SK-MEL-5 (cell line): ENCODE data around the gene LRP1. TPM values are rescaled to one million over a fixed set of nuclear protein-coding genes. Genes with fewer than 3 reads are reported as not detected.
A peak's percentile ranks its signal among the peaks of the same experiment; 100 is the strongest.

ENCODE experiments used
- DNase-seq: peaks from one replicate; pipeline ENCODE4 v3.0.0-alpha.2; 2016; ENCODE audit warnings: low read depth, low spot score
- in situ Hi-C: cut with HindIII; loops from 2 replicates; pipeline ENCODE4 v1.10.0; 2016; ENCODE audit warnings: low sequenced_read_pairs, high pct_unique_total_duplicates, low pct_unique_long_range_greater_than_20kb
- total RNA-seq: library from RNA; depleted of rRNA; stranded (reverse); fragments of >200 nt; shearing (Covaris generic); gene quantifications from 2 replicates; pipeline ENCODE4 v1.2.3, GENCODE V29; 2014

LRP1 gene
- total RNA-seq, 1 experiment from 2014 or later: 4.2 TPM

DNA sequence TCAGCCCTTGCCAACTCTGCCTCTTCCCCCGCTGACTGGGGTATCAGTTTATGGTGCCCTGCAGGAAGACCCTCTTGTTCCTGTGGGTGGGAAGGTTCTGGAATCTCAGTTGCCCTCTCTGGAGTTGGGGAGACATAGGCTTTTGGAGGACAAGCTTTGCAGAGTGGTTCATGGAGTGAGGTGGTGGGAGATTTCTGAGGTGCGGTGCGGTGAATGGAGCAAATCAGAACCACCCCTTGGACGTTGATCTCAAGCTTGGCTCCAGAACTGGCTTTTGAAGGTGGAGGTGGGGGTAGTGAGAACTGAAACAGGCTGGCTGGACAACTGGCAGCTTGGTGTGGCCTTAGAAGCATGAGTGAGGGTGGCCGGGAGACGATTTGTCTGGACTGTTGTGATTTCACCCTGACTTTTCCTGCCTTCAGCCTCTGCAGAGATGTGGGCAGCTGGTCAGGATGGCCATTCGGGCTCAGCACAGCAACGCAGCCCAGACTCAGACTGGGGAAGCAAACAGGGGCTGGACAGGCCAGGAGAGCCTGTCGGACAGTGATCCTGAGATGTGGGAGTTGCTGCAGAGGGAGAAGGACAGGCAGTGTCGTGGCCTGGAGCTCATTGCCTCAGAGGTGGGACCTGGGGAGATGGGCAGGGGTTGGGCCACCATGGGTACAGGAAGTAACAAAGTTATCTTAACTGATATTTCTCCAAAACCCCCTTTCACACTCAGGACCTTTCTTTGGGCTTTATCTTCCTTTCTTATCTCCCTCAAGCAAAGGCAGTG lies 102.3 kb downstream of the LRP1 start:
- no peak for DNase-seq
- in situ Hi-C loops: no loop called here

DNA sequence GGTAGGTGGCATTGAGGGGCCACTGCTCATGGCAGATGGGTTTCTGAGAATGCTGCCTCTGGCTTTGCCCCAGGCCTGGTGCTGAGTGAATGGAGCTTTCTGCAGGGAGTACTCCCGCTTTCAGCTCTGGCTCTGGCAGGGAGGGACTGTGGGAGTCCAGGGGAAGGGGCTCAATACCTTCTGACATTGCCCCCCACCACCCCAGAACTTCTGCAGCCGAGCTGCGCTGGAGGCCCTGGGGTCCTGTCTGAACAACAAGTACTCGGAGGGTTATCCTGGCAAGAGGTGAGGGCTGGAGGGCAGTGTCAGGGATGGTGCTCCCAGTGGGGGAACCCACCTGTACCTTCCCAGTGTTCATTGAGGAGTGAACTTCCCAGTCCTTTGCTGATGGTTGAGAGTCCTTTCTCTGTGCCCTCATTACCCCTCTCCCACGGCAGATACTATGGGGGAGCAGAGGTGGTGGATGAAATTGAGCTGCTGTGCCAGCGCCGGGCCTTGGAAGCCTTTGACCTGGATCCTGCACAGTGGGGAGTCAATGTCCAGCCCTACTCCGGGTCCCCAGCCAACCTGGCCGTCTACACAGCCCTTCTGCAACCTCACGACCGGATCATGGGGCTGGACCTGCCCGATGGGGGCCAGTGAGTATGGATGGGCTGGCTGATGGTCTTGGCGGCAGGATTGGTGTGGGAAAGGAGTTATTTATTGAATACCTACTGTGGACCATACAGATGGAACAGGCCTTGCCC lies 103.2 kb downstream of the LRP1 start:
- in situ Hi-C loops: no loop called here
- no peak for DNase-seq

- in situ Hi-C loops: no loop called here
Measured at GRCh38 chr12:57232156-57232756, 104.0 kb downstream of the LRP1 start.

GRCh38 chr12:57233357-57234232 lies 105.3 kb downstream of the LRP1 start:
- in situ Hi-C loops: no loop called here

More at GRCh38 chr12:57232156-57232756, 104.0 kb downstream of the LRP1 start:
- DNase-seq: no peak

GRCh38 chr12:57234233-57234570 lies 105.9 kb downstream of the LRP1 start:
- no peak for DNase-seq
- in situ Hi-C loops: no loop called here

More at GRCh38 chr12:57233357-57234232, 105.3 kb downstream of the LRP1 start:
- no peak for DNase-seq

GRCh38 chr12:57234571-57235016 lies 106.3 kb downstream of the LRP1 start:
- in situ Hi-C loops: no loop called here
- DNase-seq: no peak

DNA sequence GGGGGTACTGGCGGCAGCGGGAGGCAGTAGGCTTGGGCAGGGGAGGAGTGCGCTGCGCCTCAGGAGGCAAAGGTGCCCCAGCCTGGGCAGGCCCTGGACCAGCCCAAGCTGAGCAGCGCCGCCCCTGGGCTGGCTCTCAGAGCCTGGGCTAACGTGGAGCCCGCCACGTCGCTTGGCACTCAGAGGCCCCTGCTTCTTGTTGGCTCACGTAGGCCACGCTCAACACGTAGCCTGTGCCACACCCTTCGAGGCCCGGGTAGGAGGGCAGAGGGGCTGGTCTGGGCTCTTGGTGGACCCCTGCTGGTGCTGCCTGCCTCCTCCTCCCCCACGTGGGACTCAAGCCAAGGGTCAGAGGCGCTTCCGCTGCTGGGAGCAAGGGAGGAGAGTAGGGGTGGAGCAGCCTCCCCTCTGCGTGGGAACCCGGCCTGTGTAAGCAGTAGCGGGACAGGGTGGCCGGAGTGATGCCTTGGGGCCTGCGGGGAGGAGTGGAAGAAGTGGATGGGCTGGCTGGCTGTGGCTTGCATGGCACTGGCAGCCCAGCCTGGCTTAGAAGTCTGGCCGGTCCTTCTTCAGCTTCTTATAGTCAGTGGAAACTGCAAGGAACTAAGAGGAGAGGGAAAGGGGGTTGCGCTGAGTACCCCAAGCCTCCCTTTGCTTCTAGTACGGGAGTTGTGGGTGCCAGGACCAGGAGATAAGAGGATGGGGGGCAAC lies 106.9 kb downstream of the LRP1 start:
- in situ Hi-C loops: no loop called here
- DNase-seq: no peak

DNA sequence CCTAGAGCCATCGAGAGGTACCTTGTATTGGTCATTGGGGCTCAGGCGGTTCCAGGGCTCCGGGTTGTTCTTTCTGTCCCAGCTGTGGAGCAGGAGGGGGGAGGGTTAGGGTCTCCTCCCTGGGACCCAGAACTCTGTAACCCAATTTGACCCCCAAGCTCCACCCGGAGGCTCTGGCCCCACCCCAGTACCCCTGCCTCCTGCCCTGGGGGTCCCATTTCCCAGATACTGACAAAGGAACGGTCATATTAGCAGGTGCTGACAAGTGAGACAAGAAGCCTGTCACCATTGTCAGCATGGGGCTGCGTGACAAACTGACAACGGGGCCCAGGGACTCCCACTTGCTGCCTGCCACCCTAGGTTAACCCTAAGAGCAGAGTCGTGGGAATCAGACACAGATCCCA lies 107.4 kb downstream of the LRP1 start:
- in situ Hi-C loops: no loop called here
- no peak for DNase-seq

DNA sequence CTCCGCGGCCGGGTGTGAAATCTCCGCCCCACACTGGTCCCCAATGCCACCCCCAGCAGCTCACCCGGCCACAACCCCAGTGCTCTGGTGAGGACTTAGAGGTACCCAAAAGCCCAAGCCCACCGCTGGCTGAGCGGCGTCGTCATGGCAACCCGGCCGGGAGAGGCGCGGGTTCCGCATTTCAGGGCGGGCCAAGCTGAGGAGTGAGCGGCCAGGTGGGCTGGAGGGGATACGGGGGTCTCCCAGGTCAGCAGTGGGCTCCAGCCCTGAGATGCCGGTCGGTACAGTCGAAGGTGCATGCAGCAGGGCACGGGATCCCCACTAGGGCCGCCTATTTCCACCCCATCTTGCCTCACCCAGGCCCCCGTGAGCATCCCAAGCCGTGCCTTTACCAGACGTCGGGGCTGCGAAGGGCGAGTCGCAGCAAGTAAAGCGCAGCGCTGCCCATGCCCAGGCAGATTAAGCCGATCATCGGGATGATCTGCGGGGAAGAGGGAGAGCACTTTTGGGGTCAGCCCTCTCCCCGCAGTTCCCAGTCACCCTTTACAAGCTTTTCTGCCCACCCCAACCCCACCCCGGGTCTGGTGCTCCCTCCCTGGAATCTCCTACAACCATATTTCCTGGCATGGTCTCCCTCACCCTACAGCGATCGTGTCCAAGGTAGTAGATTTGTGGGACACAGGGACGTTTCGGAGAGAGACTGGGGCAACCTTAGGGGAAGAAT lies 108.1 kb downstream of the LRP1 start:
- no peak for DNase-seq
- in situ Hi-C loops: no loop called here

DNA sequence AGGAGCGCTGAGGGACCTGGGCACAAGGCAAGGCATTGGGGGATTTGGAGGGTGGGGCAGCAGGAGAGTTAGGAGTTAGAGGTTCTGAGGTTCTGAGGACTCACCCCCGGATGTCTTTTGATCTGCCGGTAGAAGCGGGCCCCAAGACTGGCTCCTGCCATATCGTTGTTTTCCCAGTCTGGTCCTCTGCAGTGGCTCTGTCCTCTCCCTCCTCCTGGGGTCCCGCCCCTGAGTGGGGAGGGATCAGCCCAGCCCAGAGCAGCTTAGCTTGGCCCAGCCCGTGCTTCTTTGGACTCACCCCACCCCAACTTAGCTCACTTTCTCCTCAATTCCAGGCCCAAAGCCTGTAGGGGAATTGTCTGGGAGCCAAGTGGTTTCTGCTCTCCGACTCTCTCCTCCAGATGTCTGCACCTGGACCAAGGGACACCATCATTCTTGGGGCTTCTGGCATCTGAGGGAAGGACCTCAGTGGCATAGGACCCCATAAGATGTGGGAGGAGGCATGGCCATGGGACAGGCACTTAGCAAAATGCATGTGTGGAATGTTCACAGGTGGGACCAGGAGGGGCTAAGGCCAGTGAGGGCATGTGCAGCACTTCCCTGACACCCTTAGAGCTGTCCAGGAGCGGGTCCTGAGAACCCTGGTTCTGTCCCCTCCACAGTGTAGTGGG lies 108.8 kb downstream of the LRP1 start:
- no peak for DNase-seq

DNA sequence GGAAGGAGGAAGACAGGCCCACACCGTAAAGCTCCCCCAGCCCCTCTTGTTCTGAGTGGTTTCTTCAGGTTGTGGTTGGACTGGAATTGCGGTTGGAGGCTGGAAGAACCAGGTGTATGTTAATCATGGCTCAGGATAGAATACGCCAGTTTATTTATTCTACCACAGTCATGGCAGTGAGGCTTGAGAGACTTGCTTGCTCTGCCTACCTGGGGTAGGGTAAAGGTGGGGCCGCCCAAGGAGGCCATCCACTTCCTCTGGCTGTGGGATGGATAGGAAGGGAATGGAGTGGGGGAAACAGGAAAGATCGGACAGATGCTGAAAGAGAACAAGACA lies 109.3 kb downstream of the LRP1 start:
- no peak for DNase-seq
- in situ Hi-C loops: no loop called here

More for the DNA sequence above, 108.8 kb downstream of the LRP1 start:
- in situ Hi-C loops: no loop called here

DNA sequence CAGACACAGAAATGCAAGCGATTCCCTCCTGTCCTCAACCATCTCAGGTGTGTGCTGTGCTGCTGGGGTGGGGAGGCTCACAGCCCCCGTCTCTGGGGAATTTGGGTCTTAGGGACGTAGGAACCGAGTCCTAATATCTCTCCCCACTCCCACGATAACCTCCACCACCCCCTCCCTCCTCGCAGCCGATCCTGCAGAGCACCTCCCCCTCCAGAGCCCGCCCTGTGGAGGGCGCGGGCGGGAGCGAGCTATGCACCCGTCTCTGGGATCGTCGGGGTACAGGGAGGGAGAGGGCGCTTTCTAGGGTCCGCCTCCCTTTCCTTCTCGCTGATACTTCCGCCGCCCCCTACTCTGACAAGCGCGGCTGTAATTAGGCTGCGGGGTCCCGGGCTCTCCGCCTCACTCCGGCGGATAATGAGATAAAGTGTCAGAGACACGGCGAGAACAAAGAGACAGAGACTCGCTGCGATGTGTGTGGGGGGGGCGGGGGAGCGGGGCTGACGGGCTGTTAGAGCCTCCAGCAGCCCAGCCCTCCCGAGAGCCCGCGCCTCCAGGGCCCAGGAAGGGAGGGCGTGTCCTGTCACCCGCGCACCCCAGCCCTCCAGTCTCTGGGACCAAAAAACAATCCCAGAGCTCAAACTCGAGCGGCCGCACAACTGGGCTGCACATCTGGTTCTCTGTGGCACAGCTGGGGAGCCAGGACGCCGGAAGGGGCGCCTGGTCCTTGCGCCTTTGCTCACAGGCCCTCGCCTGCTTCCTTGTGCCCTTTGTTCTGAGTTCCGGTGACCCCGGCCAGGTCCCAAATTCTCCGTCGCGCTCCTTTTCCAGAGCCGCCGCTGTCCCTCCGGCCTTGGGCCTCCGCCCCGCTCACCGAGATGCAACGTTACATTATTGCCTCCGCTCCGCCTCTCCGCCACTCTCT lies 109.9 kb downstream of the LRP1 start:
- DNase-seq: no peak
- in situ Hi-C loops: no loop called here

DNA sequence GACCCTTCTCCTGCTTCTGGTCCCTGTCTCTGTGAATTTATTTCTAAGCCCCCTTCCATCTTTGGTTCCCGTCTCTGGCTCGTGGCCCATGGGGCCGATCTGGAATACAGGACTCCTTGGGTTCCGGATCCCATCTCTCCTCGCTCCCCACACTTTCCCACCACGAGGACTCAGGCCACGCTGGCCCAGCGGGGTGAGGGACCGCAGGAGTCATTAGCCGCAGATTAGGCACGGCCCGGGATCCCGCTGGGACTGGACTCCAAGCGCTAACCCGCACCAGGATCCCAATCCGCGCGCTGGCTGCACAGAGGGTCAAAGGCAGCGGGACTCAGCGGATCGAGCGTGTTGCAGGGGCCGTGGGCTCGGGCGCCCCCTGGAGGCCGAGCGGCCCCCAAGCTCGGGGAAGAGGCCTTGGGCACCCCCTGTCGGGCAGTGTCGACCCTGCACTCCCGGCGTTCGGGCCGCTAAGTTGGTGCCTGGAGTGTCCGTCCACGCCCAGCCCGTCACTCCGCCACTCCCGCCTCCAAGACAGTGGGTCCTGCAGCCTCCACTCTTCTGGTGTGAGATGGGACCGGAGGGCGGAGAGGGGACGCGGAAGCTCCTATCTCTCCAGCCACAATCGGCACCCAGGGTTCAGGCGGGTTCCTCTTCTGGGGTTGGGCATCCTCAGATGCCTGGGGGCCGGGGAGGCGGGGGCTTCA lies 110.7 kb downstream of the LRP1 start:
- DNase-seq: peak; percentile 86
- in situ Hi-C loops: no loop called here

DNA sequence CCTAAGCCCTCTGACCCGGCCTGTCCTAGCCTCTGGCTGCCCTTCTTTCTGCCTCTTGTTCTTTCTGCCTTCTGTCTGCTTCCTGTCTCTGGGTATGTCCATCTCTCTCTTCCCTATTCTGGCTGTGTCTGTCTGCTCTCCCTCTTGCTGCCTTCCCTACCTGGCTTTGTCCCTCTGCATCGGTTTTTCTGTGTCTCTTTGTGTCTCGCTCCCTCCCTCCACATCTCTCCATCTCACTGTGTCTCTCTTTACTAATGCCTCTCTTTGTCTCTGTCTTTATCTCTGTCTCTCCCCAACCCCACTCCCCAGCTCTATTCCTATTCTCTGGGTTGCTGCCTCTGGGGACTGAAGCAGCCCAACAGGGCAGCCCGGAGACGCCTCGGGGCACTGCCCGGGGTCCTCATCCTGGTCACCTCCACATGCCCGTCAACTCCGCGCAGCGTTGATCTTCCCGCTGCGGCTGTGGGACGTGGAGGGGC lies 111.3 kb downstream of the LRP1 start:
- in situ Hi-C loops: no loop called here

More for the DNA sequence above, 111.3 kb downstream of the LRP1 start:
- DNase-seq: no peak
